ENCODE results near the gene PROSER3. TPM values are rescaled to one million over a fixed set of nuclear protein-coding genes. Genes with fewer than 3 reads are reported as not detected.

PROSER3 gene
- total and polyA plus RNA-seq, 9 of the 15 experiments (the other 6 are each of a cell fraction or from before 2014, with no cell fraction given): 1.0 to 39.5 (median 5.1) TPM

DNA sequence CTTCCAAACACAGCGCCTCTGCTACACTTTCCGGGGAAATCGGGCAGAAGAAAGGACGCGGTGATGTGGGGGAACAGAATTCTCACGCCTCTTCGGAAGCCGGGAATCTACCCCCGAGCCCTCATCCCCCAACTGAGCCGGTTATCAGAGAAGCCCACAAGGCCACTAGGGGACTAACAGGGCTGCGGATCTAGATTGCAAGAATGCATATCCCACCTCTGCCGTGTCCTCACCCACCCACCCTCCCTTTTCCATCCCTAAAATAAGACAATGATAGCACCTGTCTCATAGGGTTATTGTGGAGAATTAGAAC lies 16.8 kb upstream of the PROSER3 start (continued):
- TF ChIP-seq ZFX (CRISPR knock-in tag; IDR thresholded peaks at IDR 0.05) (0 out of 2 replicates have a peak, but pooled peaks have one; percentile 28), TAL1 (IDR thresholded peaks at IDR 0.05) (peak; percentile 1; the same call in 1 of the 2 replicates), EP400 (IDR thresholded peaks at IDR 0.05) (no peak; the same call in 1 of the 2 replicates), TBL1XR1 (IDR thresholded peaks at IDR 0.05; ENCODE audit: low read length in 2 of 2) (no peak), CXXC5 (CRISPR knock-in tag; IDR thresholded peaks at IDR 0.05) (0 out of 2 replicates have a peak, but pooled peaks have one; percentile 3), MCM2 (IDR thresholded peaks at IDR 0.05; ENCODE audit: low read depth) (no peak), ARID1B (IDR thresholded peaks at IDR 0.05) (peak; percentile 76; the same call in 1 of the 2 replicates), ETV5 (CRISPR knock-in tag; IDR thresholded peaks at IDR 0.05; ENCODE audit: low read depth) (0 out of 2 replicates have a peak, but pooled peaks have one; percentile 15)
- TF ChIP-seq, protein P1, sequence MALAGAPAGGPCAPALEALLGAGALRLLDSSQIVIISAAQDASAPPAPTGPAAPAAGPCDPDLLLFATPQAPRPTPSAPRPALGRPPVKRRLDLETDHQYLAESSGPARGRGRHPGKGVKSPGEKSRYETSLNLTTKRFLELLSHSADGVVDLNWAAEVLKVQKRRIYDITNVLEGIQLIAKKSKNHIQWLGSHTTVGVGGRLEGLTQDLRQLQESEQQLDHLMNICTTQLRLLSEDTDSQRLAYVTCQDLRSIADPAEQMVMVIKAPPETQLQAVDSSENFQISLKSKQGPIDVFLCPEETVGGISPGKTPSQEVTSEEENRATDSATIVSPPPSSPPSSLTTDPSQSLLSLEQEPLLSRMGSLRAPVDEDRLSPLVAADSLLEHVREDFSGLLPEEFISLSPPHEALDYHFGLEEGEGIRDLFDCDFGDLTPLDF (CRISPR knock-in tag; IDR thresholded peaks at IDR 0.05): 0 out of 2 replicates have a peak, but pooled peaks have one; percentile 8
- TF ChIP-seq, protein P2, sequence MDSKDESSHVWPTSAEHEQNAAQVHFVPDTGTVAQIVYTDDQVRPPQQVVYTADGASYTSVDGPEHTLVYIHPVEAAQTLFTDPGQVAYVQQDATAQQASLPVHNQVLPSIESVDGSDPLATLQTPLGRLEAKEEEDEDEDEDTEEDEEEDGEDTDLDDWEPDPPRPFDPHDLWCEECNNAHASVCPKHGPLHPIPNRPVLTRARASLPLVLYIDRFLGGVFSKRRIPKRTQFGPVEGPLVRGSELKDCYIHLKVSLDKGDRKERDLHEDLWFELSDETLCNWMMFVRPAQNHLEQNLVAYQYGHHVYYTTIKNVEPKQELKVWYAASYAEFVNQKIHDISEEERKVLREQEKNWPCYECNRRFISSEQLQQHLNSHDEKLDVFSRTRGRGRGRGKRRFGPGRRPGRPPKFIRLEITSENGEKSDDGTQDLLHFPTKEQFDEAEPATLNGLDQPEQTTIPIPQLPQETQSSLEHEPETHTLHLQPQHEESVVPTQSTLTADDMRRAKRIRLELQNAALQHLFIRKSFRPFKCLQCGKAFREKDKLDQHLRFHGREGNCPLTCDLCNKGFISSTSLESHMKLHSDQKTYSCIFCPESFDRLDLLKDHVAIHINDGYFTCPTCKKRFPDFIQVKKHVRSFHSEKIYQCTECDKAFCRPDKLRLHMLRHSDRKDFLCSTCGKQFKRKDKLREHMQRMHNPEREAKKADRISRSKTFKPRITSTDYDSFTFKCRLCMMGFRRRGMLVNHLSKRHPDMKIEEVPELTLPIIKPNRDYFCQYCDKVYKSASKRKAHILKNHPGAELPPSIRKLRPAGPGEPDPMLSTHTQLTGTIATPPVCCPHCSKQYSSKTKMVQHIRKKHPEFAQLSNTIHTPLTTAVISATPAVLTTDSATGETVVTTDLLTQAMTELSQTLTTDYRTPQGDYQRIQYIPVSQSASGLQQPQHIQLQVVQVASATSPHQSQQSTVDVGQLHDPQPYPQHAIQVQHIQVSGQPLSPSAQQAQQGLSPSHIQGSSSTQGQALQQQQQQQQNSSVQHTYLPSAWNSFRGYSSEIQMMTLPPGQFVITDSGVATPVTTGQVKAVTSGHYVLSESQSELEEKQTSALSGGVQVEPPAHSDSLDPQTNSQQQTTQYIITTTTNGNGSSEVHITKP (IDR thresholded peaks at IDR 0.05; ENCODE audit: partially characterized antibody): peak; percentile 77

Measured in K562 (cell line).